Uterus (tissue), 4 donors: ENCODE data around the gene MBP. TPM values are rescaled to one million over a fixed set of nuclear protein-coding genes. Genes with fewer than 3 reads are reported as not detected.

ENCODE experiments used
- DNase-seq, 2 donors: peaks; one replicate each; pipeline ENCODE4 v3.0.0-alpha.2; 2019 to 2020
- H3K27ac ChIP-seq, 2 donors: fragments of 200-600 bp; sonication (generic); 1 replicate in 1 of 2; 2 replicates in 1 of 2; pipeline ENCODE4 v1.5.1; 2016 to 2018
- H3K27me3 ChIP-seq, 2 donors: fragments of 200-600 bp; sonication (generic); one replicate each; pipeline ENCODE4 v1.5.1; 2018 to 2019; ENCODE audit warnings: control low read depth in 1 of 2
- H3K36me3 ChIP-seq, 2 donors: fragments of 200-600 bp; sonication (generic); one replicate each; pipeline ENCODE4 v1.5.1; 2019; ENCODE audit warnings: control low read depth in 1 of 2
- H3K4me1 ChIP-seq, 2 donors: fragments of 200-600 bp; sonication (generic); one replicate each; pipeline ENCODE4 v1.5.1; 2018 to 2019; ENCODE audit warnings: control low read depth in 1 of 2
- H3K4me3 ChIP-seq, 2 donors: fragments of 200-600 bp; sonication (generic); 1 replicate in 1 of 2; 2 replicates in 1 of 2; pipeline ENCODE4 v1.5.1; 2018 to 2019; ENCODE audit warnings: mild to moderate bottlenecking in 1 of 2
- H3K9me3 ChIP-seq, 2 donors: fragments of 200-600 bp; sonication (generic); one replicate each; pipeline ENCODE4 v1.5.1; 2019; ENCODE audit warnings: control low read depth in 1 of 2
- POLR2A ChIP-seq, 2 donors: fragments of 450-650 bp; IDR thresholded peaks; one replicate each; pipeline ENCODE4 v1.6.1; 2016; ENCODE audit warnings: antibody characterized with exemption in 2 of 2, mild to moderate bottlenecking in 1 of 2, moderate library complexity in 1 of 2
- intact Hi-C: fragments of 100-400 bp; cut with DNase I; formaldehyde crosslinking; loops from one replicate; pipeline ENCODE4 v1.15.1; 2023; ENCODE audit warnings: low total_unique reads
- total RNA-seq, 4 donors: library from RNA; depleted of rRNA in 3 of 4; stranded (reverse); fragments of >200 nt in 3 of 4; gene quantifications; one replicate each; pipeline versions ENCODE4 v1.1.0 to v1.2.4, GENCODE V29; 2014 to 2023
- TF ChIP-seq, protein P1 (sequence below), 4 experiments: fragments of 200-600 bp in 2 of 4; fragments of 450-650 bp in 2 of 4; sonication (generic) in 2 of 4; IDR thresholded peaks; one replicate each; pipeline ENCODE4 v1.5.1; 2016 to 2019; ENCODE audit warnings: antibody characterized with exemption in 4 of 4, mild to moderate bottlenecking in 2 of 4, moderate library complexity in 1 of 4
- donor health status: DM: yes; HTN: yes; CAD: no.

MBP gene
- total RNA-seq, 4 donors from 2014 or later, result 12.1 to 52.2 (median 19.8) TPM

GRCh38 chr18:77161383-77161782 is 28.8 kb upstream of the MBP start:
- Histone ChIP-seq H3K9me3 (no peaks in the 10 kb centered on the region), H3K27ac (no peak overlapping the region), H3K4me3 (no peak overlapping the region), H3K36me3 (no peaks in the 10 kb centered on the region), H3K27me3 (no peaks in the 10 kb centered on the region), H3K4me1 (no peaks in the 10 kb centered on the region)
- TF ChIP-seq POLR2A (IDR thresholded peaks at IDR 0.05), result no peak
- TF ChIP-seq, protein P1, sequence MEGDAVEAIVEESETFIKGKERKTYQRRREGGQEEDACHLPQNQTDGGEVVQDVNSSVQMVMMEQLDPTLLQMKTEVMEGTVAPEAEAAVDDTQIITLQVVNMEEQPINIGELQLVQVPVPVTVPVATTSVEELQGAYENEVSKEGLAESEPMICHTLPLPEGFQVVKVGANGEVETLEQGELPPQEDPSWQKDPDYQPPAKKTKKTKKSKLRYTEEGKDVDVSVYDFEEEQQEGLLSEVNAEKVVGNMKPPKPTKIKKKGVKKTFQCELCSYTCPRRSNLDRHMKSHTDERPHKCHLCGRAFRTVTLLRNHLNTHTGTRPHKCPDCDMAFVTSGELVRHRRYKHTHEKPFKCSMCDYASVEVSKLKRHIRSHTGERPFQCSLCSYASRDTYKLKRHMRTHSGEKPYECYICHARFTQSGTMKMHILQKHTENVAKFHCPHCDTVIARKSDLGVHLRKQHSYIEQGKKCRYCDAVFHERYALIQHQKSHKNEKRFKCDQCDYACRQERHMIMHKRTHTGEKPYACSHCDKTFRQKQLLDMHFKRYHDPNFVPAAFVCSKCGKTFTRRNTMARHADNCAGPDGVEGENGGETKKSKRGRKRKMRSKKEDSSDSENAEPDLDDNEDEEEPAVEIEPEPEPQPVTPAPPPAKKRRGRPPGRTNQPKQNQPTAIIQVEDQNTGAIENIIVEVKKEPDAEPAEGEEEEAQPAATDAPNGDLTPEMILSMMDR (IDR thresholded peaks at IDR 0.05), result no peak
- intact Hi-C loops, result no loop called here
- DNase-seq, result no peak

DNA sequence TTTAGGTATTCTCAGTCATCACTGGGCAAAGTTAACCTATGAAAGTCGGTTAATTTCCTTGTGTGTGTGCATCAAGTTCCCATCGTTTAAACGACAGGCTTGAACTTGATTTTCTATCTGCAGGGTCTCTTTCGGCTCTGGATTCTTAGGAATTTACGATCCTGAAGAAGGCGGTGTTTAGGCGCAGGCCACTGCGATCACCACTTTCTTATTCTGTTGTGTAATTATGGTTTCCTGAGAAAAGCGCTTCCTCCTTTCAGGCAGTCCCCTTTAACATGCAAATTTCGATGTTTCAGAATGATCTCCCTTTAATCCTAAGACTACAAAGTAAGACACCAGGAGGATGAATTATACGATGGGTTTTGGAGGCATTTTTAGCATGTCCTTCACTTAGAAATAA is 27.9 kb upstream of the MBP start:
- intact Hi-C loops, result no loop called here
- H3K4me3 ChIP-seq, result no peak overlapping the region
- H3K36me3 ChIP-seq, result no peaks in the 10 kb centered on the region
- H3K27ac ChIP-seq, result no peak overlapping the region
- H3K9me3 ChIP-seq, result no peaks in the 10 kb centered on the region
- TF ChIP-seq POLR2A (IDR thresholded peaks at IDR 0.05), result no peak
- TF ChIP-seq, protein P1 (IDR thresholded peaks at IDR 0.05), result no peak
- H3K27me3 ChIP-seq, result no peaks in the 10 kb centered on the region
- DNase-seq, result no peak
- no peaks in the 10 kb centered on the region for H3K4me1 ChIP-seq

DNA sequence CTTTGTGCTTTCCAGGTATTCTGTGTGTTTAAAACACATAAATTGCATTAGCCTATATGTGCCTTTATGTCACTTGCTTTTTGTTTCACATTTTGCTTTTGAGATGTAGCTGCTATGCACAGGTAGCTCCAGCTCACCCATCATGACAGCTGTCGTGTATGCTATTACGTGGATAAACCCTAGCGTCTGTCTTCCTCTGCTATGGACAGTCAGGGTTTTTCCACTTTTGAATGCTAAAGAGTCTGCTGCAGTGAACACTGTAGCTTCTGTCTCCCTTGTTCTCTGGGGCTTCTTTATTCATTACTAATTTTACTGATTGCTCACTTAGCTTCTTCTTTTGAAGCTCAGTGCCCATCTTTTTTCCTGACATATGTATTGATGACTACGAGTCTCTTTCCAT is 24.7 kb upstream of the MBP start:
- no peak overlapping the region for H3K4me3 ChIP-seq
- DNase-seq, result no peak
- no peaks in the 10 kb centered on the region for H3K9me3 ChIP-seq
- TF ChIP-seq POLR2A (IDR thresholded peaks at IDR 0.05), result no peak
- TF ChIP-seq, protein P1 (IDR thresholded peaks at IDR 0.05), result no peak
- intact Hi-C loops, result no loop called here
- H3K36me3 ChIP-seq, result no peaks in the 10 kb centered on the region
- H3K27ac ChIP-seq, result no peak overlapping the region
- no peaks in the 10 kb centered on the region for H3K27me3 ChIP-seq
- H3K4me1 ChIP-seq, result no peaks in the 10 kb centered on the region

- no peak overlapping the region for H3K4me3 ChIP-seq
- intact Hi-C loops, result no loop called here
- no peaks in the 10 kb centered on the region for H3K4me1 ChIP-seq
- no peaks in the 10 kb centered on the region for H3K9me3 ChIP-seq
- no peaks in the 10 kb centered on the region for H3K27me3 ChIP-seq
- TF ChIP-seq POLR2A (IDR thresholded peaks at IDR 0.05), result no peak
- TF ChIP-seq, protein P1 (IDR thresholded peaks at IDR 0.05), result no peak
- DNase-seq, result no peak
- H3K36me3 ChIP-seq, result no peaks in the 10 kb centered on the region
- H3K27ac ChIP-seq, result no peak overlapping the region
Observed at GRCh38 chr18:77155031-77155430, 22.4 kb upstream of the MBP start.

- no peak for TF ChIP-seq POLR2A (IDR thresholded peaks at IDR 0.05)
- H3K36me3 ChIP-seq, result no peaks in the 10 kb centered on the region
- no peaks in the 10 kb centered on the region for H3K27me3 ChIP-seq
- H3K27ac ChIP-seq, result no peak overlapping the region
- H3K4me1 ChIP-seq, result no peaks in the 10 kb centered on the region
- no peak for DNase-seq
- no peaks in the 10 kb centered on the region for H3K9me3 ChIP-seq
- intact Hi-C loops, result no loop called here
- no peak overlapping the region for H3K4me3 ChIP-seq
Observed at GRCh38 chr18:77153404-77153803, 20.8 kb upstream of the MBP start.
